Stimulated activated CD8-positive, alpha-beta memory T cell treated with anti-CD3 and anti-CD28 coated beads, Interleukin-15, amount 100 ng/mL, for 1 hour (primary cell): Measurements from ENCODE around the gene LPP.
"Not testable (repeated sequence)": the region's sequence is repeated elsewhere in the genome, so short reads cannot be mapped to it uniquely, and the experiment has no call there.

Source experiments
- DNase-seq: peaks from one replicate; pipeline ENCODE4 v3.0.0-alpha.2; 2020; ENCODE audit warnings: low read depth

Gene LPP

DNA sequence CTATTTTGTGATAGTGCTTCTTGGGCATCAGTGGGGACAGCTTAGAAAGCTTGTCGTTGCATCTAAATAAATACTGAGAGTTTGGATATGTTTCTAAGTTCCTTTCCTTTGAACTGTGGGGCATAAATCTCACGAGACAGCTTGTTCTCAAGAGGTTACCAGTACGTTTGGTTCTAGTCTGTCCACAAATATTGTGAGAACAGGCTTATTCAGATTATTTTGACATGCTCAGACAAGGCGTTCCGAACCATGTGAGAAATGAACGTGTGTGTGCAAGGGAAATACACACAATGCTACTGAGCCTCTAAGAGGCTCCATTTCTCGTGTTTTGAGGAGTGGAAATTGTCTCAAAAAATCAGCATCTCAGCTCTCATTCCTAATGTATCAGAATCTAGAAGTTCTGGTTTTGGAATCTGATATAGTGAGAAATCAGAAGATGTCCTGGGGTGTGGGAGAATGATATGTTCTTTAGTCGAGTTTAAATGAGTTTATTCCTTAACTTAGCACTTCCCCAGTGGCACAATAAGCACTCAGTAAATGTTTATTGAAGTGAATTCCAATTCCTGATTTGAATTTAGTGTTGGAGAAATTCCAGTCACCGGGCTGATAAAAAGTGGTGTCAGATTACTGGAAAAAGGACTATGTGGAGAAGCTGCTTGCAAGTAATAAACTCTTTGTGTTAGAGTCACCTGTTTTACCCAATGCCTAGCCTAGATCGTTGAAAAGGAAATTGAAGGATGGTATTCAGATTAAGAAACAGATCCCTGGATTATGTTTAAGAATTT is 481.5 kb downstream of the LPP start:
- DNase-seq, result no peak

DNA sequence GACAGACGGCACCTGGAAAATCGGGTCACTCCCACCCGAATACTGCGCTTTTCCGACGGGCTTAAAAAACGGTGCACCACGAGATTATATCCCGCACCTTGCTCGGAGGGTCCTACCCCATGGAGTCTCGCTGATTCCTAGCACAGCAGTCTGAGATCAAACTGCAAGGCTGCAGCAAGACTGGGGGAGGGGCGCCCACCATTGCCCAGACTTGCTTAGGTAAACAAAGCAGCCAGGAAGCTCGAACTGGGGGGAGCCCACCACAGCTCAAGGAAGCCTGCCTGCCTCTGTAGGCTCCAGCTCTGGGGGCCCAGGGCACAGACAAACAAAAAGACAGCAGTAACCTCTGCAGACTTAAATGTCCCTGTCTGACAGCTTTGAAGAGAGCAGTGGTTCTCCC is 482.3 kb downstream of the LPP start:
- not testable (repeated sequence) for DNase-seq

DNA sequence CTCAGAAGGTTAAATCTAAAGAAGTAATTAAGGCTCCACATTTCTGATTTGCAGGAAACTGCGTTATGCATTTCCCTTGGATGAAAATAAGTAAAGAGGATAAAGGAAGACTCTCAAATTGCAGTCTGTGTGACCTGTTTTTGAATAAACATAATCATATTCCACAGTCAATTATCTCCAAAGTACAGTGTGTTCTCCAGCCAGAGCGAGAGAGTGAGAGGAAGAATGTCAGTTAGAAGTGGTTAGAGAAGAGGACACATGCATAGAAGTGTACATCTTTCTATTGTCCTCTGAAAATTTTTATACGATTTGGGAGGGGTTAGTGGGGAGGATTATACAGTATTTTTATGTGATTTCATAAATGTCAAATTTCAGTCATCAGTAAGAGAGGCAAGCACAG is 487.1 kb downstream of the LPP start:
- DNase-seq, result no peak

DNA sequence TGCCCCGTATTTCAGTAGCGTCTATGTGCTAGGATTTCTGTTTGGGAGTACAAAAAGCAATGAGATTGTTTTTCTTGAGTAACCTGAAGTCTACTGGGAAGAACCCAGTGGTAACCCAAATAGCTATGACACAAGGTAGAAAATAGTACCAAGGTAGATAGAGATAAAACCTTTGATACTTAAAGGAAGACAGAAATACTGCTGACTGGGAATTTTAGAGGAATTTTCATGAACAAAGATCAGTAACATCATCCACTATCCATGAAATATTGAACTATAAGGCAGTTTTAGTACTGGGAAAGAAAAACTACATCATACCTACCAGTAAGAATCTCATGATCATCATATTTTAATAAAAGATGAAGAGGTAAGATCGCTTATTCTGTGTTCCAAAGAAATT is 489.8 kb downstream of the LPP start:
- no peak for DNase-seq

DNA sequence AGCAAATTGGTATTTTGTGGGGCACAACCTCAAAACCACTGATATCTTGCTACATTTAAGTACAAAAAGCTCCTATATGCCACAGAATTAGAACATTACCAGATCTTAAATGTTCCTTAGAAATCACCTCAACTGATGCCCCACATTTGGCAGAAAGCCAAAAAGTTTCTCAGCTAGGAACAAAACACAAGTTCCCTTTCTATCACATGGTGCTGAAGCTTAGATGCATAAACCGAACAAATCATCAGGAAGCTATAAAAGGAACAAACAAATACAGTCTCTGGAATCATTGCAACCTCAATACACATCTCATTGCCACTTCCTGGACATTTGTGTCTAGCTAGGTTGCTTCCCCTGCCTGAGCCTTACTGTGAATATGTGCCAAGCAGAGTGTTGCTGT is 492.6 kb downstream of the LPP start:
- no peak for DNase-seq

DNA sequence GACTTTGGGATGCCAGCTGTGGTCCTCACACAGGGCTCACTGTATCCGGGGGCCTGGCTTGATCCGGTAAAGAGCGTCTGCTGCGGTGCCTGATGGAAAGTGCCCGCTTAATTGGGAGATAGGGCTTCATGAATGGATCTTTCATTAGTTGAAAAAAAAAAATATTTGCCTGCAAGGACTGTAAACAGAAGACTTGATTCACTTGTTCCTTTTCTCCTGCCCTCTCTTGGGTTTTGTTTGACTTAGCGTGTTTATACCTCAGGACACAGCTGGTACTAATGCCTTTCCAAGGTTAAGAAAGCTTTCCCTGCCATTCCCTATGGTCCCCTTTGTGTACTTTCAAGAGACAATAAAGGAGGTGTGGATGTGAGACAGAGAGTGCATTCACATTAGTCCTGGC is 493.3 kb downstream of the LPP start:
- DNase-seq, result no peak

DNA sequence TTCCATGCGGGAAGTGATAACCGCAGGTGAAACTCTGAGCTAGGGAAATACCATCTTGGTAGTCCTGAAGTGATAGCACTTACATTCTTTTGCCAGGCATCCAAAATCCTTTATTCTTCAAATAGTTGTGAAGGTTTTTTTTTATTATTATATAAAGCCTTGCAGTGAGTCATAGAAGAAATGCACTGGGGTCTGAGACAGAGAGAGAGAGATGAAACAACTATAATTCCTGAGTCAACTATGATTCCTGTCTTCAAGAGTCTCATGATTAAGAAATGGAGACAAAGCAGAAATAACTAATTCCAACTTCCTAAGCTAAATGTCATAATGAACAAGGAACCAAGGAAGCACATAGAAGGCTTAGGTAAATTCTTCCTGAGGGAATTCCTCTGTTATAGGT is 495.6 kb downstream of the LPP start:
- no peak for DNase-seq

DNA sequence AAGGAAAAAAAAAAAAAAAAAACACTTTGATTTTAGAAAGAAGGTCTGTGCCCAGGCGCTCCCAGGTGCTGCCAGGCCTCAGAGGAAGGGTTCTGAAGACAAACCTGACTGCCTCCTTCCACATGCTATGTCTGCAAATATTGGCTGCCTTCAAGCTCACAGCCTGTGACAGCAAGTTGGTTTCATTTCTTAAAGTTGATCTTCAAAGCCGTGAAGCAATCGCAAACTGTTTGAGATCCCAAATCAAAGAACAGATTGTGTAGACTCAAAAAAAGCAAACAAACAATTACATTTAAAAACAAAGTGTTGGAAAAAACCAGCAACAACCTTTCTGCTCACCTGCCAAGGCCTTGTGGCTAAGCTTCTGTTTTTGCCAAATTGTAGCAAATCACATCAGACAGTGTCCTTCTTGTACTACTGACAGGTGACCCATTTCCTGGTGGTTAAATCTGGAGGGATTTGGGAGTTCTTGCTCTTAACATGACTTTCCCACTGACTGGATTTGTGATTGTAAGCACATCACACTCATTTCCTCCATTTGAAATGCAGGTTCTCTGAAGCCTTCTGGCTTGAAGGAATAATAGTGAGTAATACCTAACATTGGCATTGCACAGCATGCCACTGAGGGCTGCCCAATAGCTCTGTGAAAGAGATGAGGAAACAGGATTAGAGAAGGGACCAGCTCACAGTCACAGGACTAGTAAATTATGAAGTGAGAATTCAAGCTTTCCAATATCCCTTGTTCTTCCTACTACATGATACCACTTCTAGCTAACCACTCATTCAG is 502.4 kb downstream of the LPP start:
- DNase-seq, result no peak

DNA sequence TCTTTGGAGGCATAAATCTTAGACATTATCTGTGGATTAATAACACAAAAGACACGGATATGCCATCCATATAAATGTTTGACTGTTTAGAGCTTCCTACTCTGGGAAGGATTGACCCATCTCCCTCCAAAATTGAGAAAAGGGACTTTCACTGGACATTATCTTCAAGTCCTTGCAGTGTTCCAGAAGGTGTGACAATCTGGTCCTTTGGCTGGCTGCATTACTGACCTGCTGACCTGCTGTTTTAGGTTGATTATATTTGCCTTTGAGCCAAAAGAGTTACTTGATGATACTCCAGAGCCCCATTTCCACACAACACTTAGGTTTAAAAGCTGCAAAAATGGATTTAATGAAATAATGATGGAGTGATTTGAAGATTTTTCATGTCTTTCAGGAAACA is 504.6 kb downstream of the LPP start:
- DNase-seq, result no peak

DNA sequence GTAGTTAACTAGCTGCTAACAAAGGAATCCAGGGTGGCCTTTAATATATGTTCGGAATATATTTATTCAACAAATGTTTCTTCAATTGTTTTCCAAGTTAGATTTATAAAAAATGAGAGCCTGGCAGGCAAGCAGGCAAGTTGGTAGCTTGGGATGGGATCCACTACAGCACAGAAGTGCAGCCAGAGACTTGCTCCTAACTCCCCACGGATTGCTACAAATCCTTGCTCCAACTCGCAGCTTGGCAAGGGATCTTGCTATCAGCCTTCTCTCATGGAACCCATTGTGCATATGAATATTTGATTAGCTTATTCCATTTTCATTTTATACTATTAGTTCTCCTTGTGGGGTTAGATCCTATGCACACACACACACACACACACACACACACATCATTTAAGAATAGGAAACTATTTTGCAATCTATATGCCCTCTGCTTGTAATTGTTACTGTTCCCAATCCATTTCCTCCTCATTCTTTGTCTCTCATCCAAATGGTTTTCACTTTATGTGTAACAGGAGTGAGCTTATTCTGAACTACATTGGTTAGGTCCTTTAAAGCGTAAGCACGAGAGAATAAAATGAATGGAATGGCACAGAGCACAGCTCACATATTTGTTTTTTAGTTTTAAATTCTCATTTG is 505.6 kb downstream of the LPP start:
- no peak for DNase-seq

DNA sequence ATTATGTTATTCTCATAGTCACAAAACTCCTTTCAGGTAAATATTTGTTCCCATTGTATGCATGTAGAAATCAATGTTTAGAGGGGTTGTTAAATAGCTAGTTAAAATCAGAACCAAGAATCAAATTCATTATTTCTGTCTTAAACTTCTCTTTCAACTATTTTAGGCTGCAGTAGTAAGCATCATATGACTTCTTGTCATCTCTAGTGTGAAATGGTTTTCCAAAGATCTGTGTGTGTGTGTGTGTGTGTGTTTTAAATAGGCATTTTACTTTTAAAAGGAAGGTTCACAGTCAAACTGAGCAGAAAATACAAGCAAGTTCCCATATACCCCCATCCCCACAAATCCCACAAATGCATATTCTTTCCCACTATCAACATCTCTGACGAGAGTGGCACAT is 506.5 kb downstream of the LPP start:
- DNase-seq, result no peak

DNA sequence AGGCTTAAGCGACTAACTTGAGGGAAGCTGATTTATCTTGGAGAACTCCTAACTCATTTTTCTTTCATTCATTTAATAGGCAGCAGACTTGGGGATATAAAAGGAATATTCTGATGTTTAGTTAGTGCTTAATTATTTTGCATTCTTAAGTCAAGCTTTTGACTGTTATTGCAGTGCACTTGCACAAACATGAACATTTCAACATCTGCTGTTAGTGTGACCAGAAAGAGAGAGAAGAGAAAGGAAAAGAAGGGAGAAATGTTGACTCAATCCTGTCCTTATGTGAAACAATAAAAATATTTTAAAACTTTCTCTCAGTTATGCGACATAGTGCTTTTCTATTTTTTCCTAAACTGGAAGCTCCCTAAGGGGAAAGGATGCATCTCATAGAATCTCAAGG is 507.8 kb downstream of the LPP start:
- no peak for DNase-seq

DNA sequence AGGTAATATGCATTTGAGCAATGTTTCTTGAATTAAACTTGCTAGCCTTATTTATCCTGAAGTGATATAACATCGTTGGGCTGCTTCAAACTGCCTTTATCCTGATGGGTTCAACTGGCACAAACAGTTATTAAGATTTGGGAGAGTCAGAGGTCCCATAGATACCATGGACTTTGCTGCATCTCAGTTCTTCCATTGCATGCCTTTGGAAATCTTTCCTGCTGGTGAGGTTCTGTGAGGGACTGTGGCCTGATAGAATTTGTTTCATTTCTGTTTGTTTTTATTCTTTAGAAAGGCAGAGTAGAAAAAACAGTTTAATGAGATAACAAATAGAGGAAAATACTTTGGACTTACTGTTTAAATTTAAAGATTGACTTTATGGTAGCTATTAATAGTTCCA is 508.3 kb downstream of the LPP start:
- DNase-seq, result no peak

DNA sequence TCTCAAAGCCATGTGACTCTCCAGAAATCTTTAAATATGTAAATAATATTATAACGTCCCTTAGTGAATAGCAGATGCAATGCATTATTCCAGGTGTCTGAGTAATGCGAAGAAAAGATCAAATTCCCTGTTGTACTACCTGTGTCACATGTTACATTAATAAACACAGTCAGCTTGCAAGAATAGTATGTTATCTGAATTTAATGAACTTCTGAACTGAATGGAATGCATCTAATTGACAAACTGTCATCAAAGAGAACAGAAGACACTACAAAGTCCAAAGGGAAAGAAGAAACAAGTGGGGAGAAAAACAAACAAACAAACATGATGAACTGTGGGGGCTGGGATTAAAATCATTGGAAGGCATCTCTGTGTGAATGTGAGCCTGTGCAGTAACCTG is 508.8 kb downstream of the LPP start:
- DNase-seq, result no peak

DNA sequence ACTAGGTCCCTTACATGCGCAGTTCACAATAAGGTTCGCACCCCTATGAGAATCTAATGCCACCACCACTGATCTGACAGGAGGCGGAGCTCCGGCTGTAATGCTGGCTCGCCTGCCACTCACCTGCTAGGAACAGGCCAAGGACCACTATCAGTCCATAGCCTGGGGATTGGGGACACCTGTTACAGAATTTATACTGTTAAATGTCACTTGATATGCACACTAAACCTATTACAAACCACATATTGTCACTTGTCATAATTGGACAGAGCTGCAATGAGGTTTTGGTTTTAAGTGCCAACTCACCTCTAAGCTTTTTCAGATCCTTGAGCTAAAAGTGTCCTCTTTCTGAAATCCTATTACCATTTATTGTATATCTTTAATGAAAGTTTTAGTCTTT is 509.9 kb downstream of the LPP start:
- DNase-seq, result no peak

DNA sequence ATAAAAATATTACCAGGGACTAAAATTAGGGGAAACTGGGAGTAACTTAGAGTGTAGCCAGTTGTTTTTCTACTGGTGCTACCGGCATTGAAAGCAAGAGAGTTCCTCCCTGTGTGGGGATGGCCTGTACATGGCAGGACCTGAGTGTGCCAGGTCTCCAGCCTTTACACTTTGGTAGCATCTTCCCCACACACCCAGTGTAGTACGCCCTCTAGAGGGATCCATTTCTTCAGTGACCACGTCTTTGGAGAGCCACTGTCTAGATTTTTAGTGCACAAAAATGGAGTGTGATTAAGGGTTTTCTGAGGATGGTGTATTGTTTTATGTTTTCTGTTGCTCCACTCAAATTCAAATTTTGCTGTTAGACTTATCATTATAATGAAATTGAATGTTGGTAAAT is 510.8 kb downstream of the LPP start:
- no peak for DNase-seq

DNA sequence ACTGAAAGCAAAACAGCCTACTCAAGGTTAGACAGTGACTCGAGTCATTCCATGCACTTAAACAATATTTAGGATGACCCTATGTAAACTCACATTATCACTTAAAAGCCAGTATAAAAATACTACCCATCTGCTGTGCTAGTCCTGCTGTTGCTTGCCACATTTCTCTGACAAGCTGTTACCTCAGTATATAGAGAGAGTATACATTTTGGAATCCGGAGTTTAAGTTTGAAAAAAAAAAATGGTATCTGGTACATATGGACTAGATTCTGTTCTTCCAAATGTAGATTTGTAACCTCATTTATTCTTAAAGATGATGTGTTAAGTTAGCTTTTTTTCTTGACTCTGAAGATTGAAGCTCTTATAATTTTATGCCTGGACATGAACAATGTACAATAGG is 514.0 kb downstream of the LPP start:
- DNase-seq, result no peak

DNA sequence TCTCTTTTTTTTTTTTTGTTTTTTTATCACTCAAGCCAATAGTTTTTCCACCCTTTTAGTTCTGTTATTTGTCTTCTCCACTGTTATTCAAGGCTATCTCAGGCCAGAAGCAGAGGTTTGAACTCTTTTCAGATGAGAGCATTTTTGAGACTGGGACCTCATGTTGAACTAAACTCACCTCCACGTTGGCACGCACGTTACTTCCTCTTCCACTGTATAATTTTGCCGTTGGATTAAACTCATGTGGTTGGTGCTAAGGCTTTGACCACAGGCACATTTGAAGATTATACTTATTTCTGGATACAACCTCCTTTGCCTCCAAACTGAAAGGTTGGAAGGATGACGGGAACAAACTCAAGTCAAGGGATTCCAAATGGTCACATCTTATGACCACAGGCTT is 516.5 kb downstream of the LPP start:
- DNase-seq, result no peak

DNA sequence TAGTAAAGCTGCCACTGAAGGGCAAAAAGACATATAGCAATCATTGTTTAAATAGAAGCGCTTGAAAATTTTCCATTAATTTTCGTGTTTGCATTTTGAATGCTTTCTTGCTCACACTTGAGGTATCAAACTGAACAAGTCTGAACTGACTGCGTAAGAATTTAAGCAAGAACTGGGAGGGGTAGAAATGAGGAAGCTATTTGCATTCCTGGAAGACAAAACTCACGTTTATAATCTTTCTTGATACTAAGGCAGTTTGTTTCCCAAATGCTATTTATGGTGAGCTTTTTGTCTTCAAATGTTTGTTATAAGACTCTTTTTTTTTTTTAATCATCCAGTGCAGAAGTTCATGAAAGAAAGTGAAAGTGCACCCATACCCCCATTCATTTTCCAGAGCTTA is 518.0 kb downstream of the LPP start:
- DNase-seq, result no peak

DNA sequence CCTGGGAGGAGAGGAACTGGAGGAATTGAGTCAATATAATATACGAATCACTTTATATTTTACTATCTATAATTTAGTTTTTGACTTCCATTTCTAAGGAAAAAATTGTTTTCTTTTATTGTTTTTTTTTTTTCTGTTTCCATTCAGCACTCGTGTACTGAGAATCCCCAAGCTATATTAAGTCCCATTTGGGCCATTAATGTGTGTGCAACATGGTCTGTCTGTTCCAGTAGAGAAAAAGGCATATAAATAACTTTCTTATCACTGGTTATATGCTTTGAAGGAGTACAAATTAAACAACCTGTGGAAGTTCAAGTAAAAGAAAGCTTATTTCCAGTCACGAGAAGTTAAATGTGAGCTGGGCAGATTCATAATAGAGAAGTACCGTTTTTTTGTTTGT is 518.9 kb downstream of the LPP start:
- no peak for DNase-seq

DNA sequence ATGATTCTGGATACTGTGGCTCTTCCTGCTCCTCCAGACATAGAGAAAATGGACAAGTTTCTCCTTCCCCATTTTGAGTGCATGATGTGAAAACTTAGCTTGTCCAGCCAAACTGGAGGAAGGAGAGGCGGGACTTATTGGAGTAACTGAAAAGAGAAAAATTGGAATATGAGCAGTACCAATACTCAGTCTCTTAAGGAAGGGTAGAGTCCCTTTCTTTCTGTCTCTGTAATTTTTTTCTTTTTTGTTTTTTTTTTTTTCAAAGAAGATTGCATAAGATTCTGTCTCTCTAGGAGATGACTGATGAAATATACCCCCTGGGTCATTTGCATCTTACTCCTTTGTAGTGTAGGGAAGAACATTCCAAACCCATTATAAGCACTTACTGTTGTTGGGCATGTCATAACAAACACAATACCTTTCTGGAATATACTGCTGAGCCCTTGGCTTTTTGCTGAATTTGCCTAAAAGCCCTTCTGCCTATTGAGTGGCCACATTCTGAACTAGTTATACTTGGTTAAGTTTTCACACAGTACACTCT is 519.8 kb downstream of the LPP start:
- DNase-seq, result no peak

DNA sequence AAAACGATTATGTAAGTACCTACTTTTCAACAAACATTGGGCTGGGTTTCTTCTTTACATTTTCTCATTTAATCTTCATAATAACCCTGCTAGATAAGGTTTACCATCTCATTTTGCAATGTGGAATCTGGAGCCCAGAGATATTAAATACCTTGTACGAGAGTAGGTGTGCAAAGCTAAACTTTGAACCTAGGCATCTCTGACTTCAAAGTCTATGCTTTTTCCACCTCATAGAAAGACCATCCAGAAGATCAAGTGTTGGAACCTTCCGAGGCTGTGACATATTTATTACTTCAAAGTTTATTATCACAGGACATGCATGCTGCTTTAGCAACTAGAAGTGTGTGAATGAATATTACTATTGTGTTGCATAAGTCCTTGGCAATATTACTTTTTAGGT is 520.6 kb downstream of the LPP start:
- DNase-seq, result no peak

DNA sequence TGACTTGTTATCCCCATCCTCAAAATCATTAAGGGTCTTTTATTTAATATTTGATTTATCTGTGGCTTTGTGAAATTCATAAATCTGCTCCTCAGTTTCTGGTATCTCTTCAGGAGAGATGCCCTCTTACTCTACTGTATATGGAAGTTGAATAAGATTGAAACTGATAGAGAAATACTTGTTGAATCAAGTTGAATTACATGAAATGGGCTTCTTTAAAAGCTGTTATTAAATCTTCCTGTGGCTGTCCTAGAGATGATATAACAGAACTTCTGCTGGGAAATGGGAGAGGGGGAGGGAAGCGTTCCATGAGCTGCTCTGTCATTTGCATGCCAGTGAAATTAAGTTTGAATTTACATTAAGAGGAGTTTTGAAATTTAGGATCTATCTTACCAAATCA is 523.4 kb downstream of the LPP start:
- no peak for DNase-seq
